Cardiac atrium fibroblast (primary cell): Measurements from ENCODE around the gene MEFV. TPM values are rescaled to one million over a fixed set of nuclear protein-coding genes. Genes with fewer than 3 reads are reported as not detected.

Experiments used
- total RNA-seq: library from RNA; depleted of rRNA; stranded (reverse); fragments of >200 nt; gene quantifications from 2 replicates; pipeline ENCODE4 v1.2.3, GENCODE V29; 2015

MEFV gene
- not detected in 2 replicates for total RNA-seq

GRCh38 chr16:3256146-3256865, at the start of gene MEFV:
Gene MEFV (minus strand): TSS chr16:3256633. CDS start chr16:3256587, 46 bp downstream.

GRCh38 chr16:3305109-3306068, 49.0 kb upstream of the MEFV start, which contains the start of the genes TIGD7 and ZNF75A:
Gene TIGD7 (minus strand): TSS chr16:3305430. CDS start chr16:3300614, 4,816 bp downstream.
Gene ZNF75A (plus strand): TSS chr16:3305497. CDS start chr16:3308429, 2,932 bp downstream.

GRCh38 chr16:3282730-3283542, 26.5 kb upstream of the MEFV start, which contains the start of gene ZNF263:
Gene ZNF263 (plus strand): TSS chr16:3283491. CDS start chr16:3283819, 328 bp downstream.

DNA sequence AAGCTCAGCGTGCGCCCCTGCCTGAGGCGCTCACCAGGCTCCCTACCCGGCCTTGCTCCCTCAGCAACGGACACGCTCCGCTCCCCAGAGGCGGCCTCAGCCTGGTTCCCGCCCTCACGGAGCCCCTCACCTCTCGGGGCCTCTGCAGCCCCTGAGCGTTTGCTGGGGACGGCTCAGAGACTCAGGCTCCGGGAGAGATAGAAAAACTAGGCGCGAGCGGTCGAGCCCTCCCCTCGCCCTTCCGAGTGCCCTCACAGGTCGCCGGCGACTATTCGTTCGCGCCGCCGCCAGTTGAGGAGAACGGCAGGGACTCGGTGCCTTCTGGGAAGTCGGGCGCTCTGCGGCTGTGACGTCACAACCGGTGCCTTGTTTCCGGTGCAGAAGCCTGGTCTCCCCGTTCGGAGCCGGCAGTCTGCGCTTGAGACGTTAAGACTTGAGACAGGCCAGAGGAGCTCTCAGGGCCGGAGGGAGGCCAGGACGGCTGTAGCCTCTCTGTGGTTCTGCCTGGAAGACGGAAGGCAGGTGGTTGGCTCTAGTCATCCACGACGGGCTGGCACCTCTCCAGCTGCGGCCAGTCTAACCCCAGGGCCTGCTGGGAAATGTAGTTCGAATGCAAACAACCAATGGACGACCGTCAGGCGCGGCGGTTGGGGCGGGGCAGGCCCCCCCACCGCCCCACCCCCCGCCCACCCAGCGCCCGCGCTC, 21.4 kb downstream of the MEFV start, which contains the start of gene ZNF200:
ZNF200 (minus strand) TSS at position 302 of the 705 bp plus-strand sequence. CDS start 1,403 bp downstream, outside the sequence.

Other genes starting within 250 kb of the MEFV start
- not detected in 2 replicates for gene CLDN9, start 243.7 kb downstream of the MEFV start, total RNA-seq
- 0.16 TPM in 1 of 2 replicates, not detected in the other for gene CLDN6, start 238.4 kb downstream of the MEFV start, total RNA-seq
- 164 and 196 TPM in 2 replicates for gene TNFRSF12A, start 236.3 kb downstream of the MEFV start, total RNA-seq
- 6.5 and 12.0 TPM in 2 replicates for gene HCFC1R1, start 232.7 kb downstream of the MEFV start, total RNA-seq
- gene THOC6, start 232.6 kb downstream of the MEFV start, total RNA-seq = 18.5 and 19.9 TPM in 2 replicates
- 0.16 TPM in 1 of 2 replicates, not detected in the other for gene BICDL2, start 219.7 kb downstream of the MEFV start, total RNA-seq
- gene MMP25, start 210.1 kb downstream of the MEFV start, total RNA-seq = not detected in 2 replicates
- 9.7 and 131 TPM in 2 replicates for gene IL32, start 191.0 kb downstream of the MEFV start, total RNA-seq
- not detected in 2 replicates for gene ZSCAN10, start 157.3 kb downstream of the MEFV start, total RNA-seq
- 10.7 and 13.8 TPM in 2 replicates for gene ZNF205, start 144.0 kb downstream of the MEFV start, total RNA-seq
- gene ZNF213, start 121.6 kb downstream of the MEFV start, total RNA-seq = 3.9 and 5.2 TPM in 2 replicates
- gene OR1F1, start 68.4 kb downstream of the MEFV start, total RNA-seq = not detected in 2 replicates
- 8.1 and 9.4 TPM in 2 replicates for gene ZNF200, start 21.5 kb downstream of the MEFV start, total RNA-seq
- 46.5 and 54.7 TPM in 2 replicates for gene ZNF263, start 26.9 kb upstream of the MEFV start, total RNA-seq
- gene TIGD7, start 48.8 kb upstream of the MEFV start, total RNA-seq = 2.5 and 2.8 TPM in 2 replicates
- gene ZNF75A, start 48.9 kb upstream of the MEFV start, total RNA-seq = 15.4 and 19.0 TPM in 2 replicates
- not detected in 2 replicates for gene OR2C1, start 99.3 kb upstream of the MEFV start, total RNA-seq
- 11.5 and 16.2 TPM in 2 replicates for gene ZSCAN32, start 144.4 kb upstream of the MEFV start, total RNA-seq
- gene ZNF174, start 144.6 kb upstream of the MEFV start, total RNA-seq = 10.3 and 15.7 TPM in 2 replicates
- 1.3 and 1.8 TPM in 2 replicates for gene ZNF597, start 186.9 kb upstream of the MEFV start, total RNA-seq
- gene NAA60, start 187.0 kb upstream of the MEFV start, total RNA-seq = 16.8 and 19.1 TPM in 2 replicates
- gene C16orf90, start 238.9 kb upstream of the MEFV start, total RNA-seq = not detected in 2 replicates
- 10.5 and 12.6 TPM in 2 replicates for gene CLUAP1, start 244.4 kb upstream of the MEFV start, total RNA-seq